ENCODE data around the gene PCGF3.
A peak's percentile ranks its signal among the peaks of the same experiment; 100 is the strongest.
"Not testable (repeated sequence)": the region's sequence is repeated elsewhere in the genome, so short reads cannot be mapped to it uniquely, and the experiment has no call there.

Gene PCGF3

DNA sequence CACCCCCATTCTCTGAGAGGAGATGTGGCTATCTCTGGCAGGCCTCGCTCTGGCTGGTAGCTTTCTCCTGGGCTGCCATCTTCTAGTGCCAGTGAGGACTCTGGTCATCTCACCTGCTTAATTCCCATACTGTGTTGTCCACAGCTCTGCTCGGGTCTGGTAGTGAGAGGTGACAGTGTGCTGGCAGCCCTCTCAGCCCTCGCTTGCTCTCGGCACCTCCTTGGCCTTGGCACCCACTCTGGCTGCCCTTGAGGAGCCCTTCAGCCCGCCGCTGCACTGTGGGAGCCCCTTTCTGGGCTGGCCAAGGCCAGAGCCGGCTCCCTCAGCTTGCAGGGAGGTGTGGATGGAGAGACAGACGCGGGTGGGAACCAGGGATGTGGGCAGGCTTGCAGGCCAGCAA is 67.6 kb downstream of the PCGF3 start:
- TF ChIP-seq, protein P1, sequence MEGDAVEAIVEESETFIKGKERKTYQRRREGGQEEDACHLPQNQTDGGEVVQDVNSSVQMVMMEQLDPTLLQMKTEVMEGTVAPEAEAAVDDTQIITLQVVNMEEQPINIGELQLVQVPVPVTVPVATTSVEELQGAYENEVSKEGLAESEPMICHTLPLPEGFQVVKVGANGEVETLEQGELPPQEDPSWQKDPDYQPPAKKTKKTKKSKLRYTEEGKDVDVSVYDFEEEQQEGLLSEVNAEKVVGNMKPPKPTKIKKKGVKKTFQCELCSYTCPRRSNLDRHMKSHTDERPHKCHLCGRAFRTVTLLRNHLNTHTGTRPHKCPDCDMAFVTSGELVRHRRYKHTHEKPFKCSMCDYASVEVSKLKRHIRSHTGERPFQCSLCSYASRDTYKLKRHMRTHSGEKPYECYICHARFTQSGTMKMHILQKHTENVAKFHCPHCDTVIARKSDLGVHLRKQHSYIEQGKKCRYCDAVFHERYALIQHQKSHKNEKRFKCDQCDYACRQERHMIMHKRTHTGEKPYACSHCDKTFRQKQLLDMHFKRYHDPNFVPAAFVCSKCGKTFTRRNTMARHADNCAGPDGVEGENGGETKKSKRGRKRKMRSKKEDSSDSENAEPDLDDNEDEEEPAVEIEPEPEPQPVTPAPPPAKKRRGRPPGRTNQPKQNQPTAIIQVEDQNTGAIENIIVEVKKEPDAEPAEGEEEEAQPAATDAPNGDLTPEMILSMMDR (IDR thresholded peaks at IDR 0.05; ENCODE audit: low read depth, low read length) = no peak
- no peak for DNase-seq (ENCODE audit: low read depth, low spot score)
- H3K4me3 ChIP-seq (ENCODE audit: low read depth, low read length) = no peak overlapping the region
- in situ Hi-C loops (cut with HindIII; ENCODE audit: low sequenced_read_pairs) = no loop called here

DNA sequence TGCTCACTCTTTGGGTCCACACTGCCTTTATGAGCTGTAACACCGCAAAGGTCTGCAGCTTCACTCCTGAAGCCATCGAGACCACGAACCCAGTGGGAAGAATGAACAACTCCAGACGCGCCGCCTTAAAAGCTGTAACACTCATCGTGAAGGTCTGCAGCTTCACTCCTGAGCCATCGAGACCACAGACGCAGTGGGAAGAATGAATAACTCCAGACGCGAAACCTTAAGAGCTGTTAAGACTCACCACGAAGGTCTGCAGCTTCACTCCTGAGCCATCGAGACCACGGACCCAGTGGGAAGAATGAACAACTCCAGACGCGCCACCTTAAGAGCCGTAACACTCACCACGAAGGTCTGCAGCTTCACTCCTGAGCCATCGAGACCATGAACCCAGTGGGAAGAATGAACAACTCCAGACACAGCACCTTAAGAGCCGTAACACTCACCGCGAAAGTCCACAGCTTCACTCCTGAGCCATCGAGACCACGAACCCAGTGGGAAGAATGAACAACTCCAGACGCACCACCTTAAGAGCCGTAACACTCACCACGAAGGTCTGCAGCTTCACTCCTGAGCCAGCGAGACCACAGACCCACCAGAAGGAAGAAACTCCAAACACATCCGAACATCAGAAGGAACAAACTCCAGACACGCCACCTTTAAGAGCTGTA is 68.9 kb downstream of the PCGF3 start:
- H3K4me3 ChIP-seq (ENCODE audit: low read depth, low read length); in situ Hi-C loops (cut with HindIII; ENCODE audit: low sequenced_read_pairs); DNase-seq (ENCODE audit: low read depth, low spot score): not testable (repeated sequence)

DNA sequence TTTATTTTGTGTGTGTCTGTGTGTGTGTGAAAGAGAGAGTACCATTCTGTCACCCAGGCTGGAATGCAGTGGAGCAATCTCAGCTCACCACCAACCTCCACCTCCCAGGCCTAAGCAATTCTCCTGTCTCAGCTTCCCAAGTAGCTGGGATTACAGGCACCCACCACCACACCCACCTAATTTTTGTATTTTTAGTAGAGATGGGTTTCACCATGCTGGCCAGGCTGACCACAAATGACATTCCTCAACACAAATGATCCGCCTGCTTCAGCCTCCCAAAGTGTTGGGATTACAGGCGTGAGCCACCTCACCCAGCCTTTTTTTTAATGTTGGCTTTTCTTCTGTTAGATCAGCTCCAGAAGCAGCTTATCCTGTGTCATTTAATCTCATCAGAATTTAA is 69.9 kb downstream of the PCGF3 start:
- DNase-seq (ENCODE audit: low read depth, low spot score); in situ Hi-C loops (cut with HindIII; ENCODE audit: low sequenced_read_pairs); H3K4me3 ChIP-seq (ENCODE audit: low read depth, low read length): not testable (repeated sequence)

DNA sequence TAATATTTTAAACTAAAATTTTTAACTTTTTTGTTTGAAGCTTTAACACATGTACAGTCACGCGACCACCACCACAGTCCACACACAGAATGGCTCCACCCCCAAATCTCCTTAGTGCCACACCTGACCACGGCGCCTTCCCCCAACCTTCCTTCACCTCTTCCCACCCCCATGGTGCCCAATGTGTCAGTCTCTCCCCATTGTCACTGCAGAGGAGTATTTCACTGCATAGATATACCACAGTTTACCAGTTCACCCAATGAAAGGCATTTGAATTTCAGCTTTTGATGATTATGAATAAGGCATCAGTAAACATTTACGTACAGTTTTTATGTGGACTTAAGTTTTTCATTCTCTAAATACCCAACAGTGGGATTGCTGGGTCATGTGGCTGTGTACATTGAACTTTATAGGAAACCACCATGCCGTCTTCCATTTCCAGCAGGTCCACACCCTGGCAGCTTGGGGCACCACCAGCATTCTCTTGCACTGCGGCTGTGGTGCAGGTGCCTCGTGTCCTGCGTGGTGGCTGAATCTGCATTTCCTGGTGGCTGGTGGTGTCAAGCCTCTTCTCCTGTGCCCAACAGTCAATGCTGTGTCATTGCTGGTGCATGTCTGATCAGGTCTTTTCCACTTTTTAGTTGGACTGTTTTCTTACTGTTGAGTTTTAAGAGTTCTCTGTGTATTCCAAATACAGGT is 71.3 kb downstream of the PCGF3 start:
- no peak overlapping the region for H3K4me3 ChIP-seq (ENCODE audit: low read depth, low read length)
- no peak for DNase-seq (ENCODE audit: low read depth, low spot score)
- TF ChIP-seq, protein P1 (IDR thresholded peaks at IDR 0.05; ENCODE audit: low read depth, low read length) = no peak
- in situ Hi-C loops (cut with HindIII; ENCODE audit: low sequenced_read_pairs) = no loop called here

DNA sequence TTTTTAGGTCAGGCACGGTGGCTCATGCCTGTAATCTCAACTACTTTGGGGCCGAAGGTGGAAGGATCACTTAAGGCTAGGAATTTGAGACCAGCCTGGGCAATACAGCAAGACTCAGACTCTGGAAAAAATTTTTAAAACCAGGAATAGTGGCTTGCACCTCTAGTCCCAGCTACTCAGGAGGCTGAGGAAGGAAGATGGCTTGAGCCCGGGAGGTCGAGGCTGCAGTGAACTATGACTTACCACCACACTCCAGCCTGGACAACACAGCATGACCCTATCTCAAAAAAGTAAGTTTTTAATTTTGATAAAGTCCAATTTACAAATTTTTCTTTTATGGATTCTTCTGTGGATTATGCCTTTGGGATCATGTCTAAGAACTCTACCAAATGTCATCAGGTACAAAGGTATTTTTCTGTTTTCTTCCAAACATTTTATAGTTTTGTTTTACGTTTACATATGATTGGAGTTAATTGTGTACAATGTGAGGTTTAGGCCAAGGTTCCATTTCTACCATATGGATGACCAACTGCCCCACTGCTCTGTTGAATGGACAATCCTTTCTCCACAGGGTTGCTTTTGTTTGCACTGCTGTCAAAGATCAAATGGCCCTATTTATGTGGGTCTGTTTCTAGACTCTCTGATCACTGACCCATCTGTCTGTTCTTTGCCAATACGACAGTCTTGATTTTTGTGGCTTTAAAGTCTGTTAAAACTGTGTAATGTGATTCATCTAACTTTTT is 72.1 kb downstream of the PCGF3 start:
- DNase-seq (ENCODE audit: low read depth, low spot score) = no peak
- TF ChIP-seq, protein P1 (IDR thresholded peaks at IDR 0.05; ENCODE audit: low read depth, low read length) = no peak
- in situ Hi-C loops (cut with HindIII; ENCODE audit: low sequenced_read_pairs) = no loop called here
- no peak overlapping the region for H3K4me3 ChIP-seq (ENCODE audit: low read depth, low read length)

DNA sequence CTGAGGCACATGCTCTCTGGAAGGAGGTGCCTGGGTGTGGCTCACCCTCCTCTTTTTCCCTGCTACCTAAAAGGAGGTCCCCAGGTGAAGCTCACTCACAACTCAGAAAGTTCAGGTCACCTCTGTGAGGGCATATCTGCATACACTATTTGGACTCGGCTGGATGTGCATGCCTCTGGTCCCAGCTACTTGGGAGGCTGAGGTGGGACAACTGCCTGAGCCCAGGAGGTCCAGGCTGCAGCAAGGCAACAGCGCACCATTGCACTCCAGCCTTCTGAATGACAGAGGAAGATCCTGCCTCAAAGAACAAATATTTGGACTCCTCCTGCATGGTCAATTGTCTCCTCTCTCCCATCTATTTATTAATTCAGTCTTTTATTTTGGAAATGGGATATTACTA is 73.9 kb downstream of the PCGF3 start:
- no peak overlapping the region for H3K4me3 ChIP-seq (ENCODE audit: low read depth, low read length)
- no peak for DNase-seq (ENCODE audit: low read depth, low spot score)
- in situ Hi-C loops (cut with HindIII; ENCODE audit: low sequenced_read_pairs) = no loop called here
- TF ChIP-seq, protein P1 (IDR thresholded peaks at IDR 0.05; ENCODE audit: low read depth, low read length) = no peak

DNA sequence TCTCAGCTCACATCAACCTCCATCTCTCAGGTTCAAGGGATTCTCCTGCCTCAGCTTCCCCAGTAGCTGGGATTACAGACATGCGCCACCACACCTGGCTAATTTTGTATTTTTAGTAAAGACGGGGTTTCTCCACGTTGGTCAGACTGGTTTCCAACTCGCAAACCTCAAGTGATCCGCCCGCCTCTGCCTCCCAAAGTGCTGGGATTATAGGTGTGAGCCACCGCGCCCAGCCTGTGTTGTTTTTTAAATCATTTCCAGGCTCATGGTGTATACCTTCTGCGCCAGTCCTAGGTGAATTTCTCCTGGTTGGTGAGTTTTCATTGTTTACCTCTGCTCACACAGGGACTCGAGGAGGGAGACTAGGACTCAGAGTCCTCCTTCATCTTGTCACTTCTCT is 74.6 kb downstream of the PCGF3 start:
- H3K4me3 ChIP-seq (ENCODE audit: low read depth, low read length) = peak overlapping the region; percentile 95
- in situ Hi-C loops (cut with HindIII; ENCODE audit: low sequenced_read_pairs); DNase-seq (ENCODE audit: low read depth, low spot score): not testable (repeated sequence)
